Ovary (tissue), 9 donors: Measurements from ENCODE around the gene IGSF9B. TPM values are rescaled to one million over a fixed set of nuclear protein-coding genes. Genes with fewer than 3 reads are reported as not detected.

Experiments used
- DNase-seq, 5 donors: peaks; one replicate each; pipeline ENCODE4 v3.0.0-alpha.2; 2019 to 2020
- H3K27ac ChIP-seq, 2 donors: fragments of 200-600 bp; one replicate each; pipeline versions ENCODE4 v1.5.1 to v1.8.0; 2019 to 2022
- H3K27me3 ChIP-seq: fragments of 200-600 bp; one replicate; pipeline ENCODE4 v1.8.0; 2022
- H3K36me3 ChIP-seq: fragments of 200-600 bp; sonication (generic); one replicate; pipeline ENCODE4 v1.5.1; 2019
- H3K4me1 ChIP-seq: one replicate; pipeline ENCODE4 v1.8.1; 2013; ENCODE audit warnings: mild to moderate bottlenecking, moderate library complexity; ENCODE audit not compliant: insufficient read depth
- H3K4me3 ChIP-seq: fragments of 200-600 bp; sonication (generic); one replicate; pipeline ENCODE4 v1.5.1; 2017
- H3K9me3 ChIP-seq, 2 donors: fragments of 200-600 bp in 1 of 2; sonication (generic) in 1 of 2; one replicate each; pipeline versions ENCODE4 v1.5.1 to v1.8.1; 2013 to 2019; ENCODE audit warnings: mild to moderate bottlenecking in 1 of 2, moderate library complexity in 1 of 2
- CTCF ChIP-seq, 3 donors: fragments of 450-650 bp in 2 of 3; fragments of 200-600 bp in 1 of 3; IDR thresholded peaks; one replicate each; pipeline versions ENCODE4 v1.5.1 to v1.8.0; 2016 to 2022; ENCODE audit warnings: antibody characterized with exemption in 3 of 3, mild to moderate bottlenecking in 1 of 3
- EP300 ChIP-seq: sonication (generic); formaldehyde crosslinking; IDR thresholded peaks from one replicate; pipeline ENCODE4 v1.6.1; 2017; ENCODE audit warnings: antibody characterized with exemption
- POLR2A ChIP-seq: fragments of 450-650 bp; IDR thresholded peaks from one replicate; pipeline ENCODE4 v1.6.1; 2017; ENCODE audit warnings: antibody characterized with exemption, mild to moderate bottlenecking, moderate library complexity
- WGBS, 3 donors: extraction: QIAGEN DNeasy Blood & Tissue Kit in 1 of 3; methylation state at CpG; one replicate each; pipeline versions ENCODE4 v1.1.5 to v1.1.7; 2013 to 2017; 5-methylcytosine and 5-hydroxymethylcytosine counted together
- intact Hi-C, 4 donors: fragments of 100-400 bp; cut with DNase I; formaldehyde crosslinking; loops; one replicate each; pipeline versions ENCODE4 v1.11.0 to v1.15.1; 2022 to 2023
- polyA plus RNA-seq, 2 donors: library from polyadenylated mRNA; stranded (reverse); fragments of 200-250 nt in 1 of 2; fragments of 350-450 nt in 1 of 2; fragmentation: Illumina TruSeq in 1 of 2; extraction: RNeasy Lipid Tissue Mini Kit (QIAGEN cat#74804) in 1 of 2; gene quantifications; one replicate each; pipeline ENCODE4 v1.2.3, GENCODE V29; 2013 to 2014
- total RNA-seq, 7 donors: library from RNA; depleted of rRNA in 2 of 7; stranded (reverse); fragments of >200 nt in 2 of 7; fragmentation: NEBNext Ultra II Directional in 3 of 7; extraction: Animal tissue kit (Norgen Biotek cat#: 25700) in 3 of 7; gene quantifications; one replicate each; pipeline versions ENCODE4 v1.1.0 to v1.2.4, GENCODE V29; 2016 to 2023
- donor health status: DM: no; HTN: no; CAD: no; lungs with moderate emphysema.
- donor health status: DM: no; HTN: no; CAD: no.
- donor health status: Bipolar disorder and iron deficiency.
- donor health status: DM: yes; HTN: yes; CAD: no.
- donor health status: DM: no; HTN: no; CAD: no.
- donor health status: DM: yes; HTN: yes; CAD: no.

IGSF9B gene
- total and polyA plus RNA-seq, 9 donors: 0.48 to 15.4 (median 4.7) TPM

GRCh38 chr11:133921513-133921912 is 35.3 kb downstream of the IGSF9B start:
- Histone ChIP-seq H3K4me1 (no peaks in the 10 kb centered on the region), H3K27ac (no peak overlapping the region), H3K27me3 (no peaks in the 10 kb centered on the region), H3K9me3 (no peaks in the 10 kb centered on the region), H3K4me3 (no peak overlapping the region), H3K36me3 (no peaks in the 10 kb centered on the region)
- TF ChIP-seq CTCF (IDR thresholded peaks at IDR 0.05): no peak
- no peak for TF ChIP-seq POLR2A
- no peak for TF ChIP-seq EP300
- 92 to 95% (median 94%) methylated on average over 10 of the region's 10 CpGs for WGBS, 3 donors
- no peak for DNase-seq
- intact Hi-C loops: loop anchor here in 3 of 4 donors (10.0 kb wide), 1 partner anchor 223 kb away; no protein-coding TSS in a partner anchor

GRCh38 chr11:133921026-133921425 is 35.7 kb downstream of the IGSF9B start:
- Histone ChIP-seq H3K4me3 (no peak overlapping the region), H3K27ac (no peak overlapping the region), H3K4me1 (no peaks in the 10 kb centered on the region), H3K27me3 (no peaks in the 10 kb centered on the region), H3K9me3 (no peaks in the 10 kb centered on the region), H3K36me3 (no peaks in the 10 kb centered on the region)
- TF ChIP-seq CTCF (IDR thresholded peaks at IDR 0.05) (no peak), EP300 (no peak), POLR2A (no peak)
- DNase-seq: no peak
- intact Hi-C loops: loop anchor here in 3 of 4 donors (10.0 kb wide), 1 partner anchor 224 kb away; no protein-coding TSS in a partner anchor
- 94 to 95% (median 95%) methylated on average over 33 of the region's 33 CpGs for WGBS, 3 donors

- H3K4me3 ChIP-seq: no peak overlapping the region
- H3K27me3 ChIP-seq: no peaks in the 10 kb centered on the region
- H3K9me3 ChIP-seq: no peaks in the 10 kb centered on the region
- H3K36me3 ChIP-seq: no peaks in the 10 kb centered on the region
- H3K27ac ChIP-seq: no peak overlapping the region
- intact Hi-C loops: loop anchor here in 3 of 4 donors (10.0 kb wide), 1 partner anchor 224 kb away; no protein-coding TSS in a partner anchor
- 87 to 90% (median 88%) methylated on average over 40 to 47 of the region's 47 CpGs for WGBS, 3 donors
- TF ChIP-seq POLR2A (no peak), CTCF (IDR thresholded peaks at IDR 0.05) (no peak), EP300 (no peak)
- no peaks in the 10 kb centered on the region for H3K4me1 ChIP-seq
- DNase-seq: no peak
Observed at GRCh38 chr11:133920109-133920990, 36.4 kb downstream of the IGSF9B start.

GRCh38 chr11:133919330-133920108 is 37.2 kb downstream of the IGSF9B start:
- 57 to 70% (median 60%) methylated on average over 61 to 66 of the region's 66 CpGs for WGBS, 3 donors
- Histone ChIP-seq H3K9me3 (no peaks in the 10 kb centered on the region), H3K4me3 (no peak overlapping the region), H3K27me3 (no peaks in the 10 kb centered on the region), H3K27ac (no peak overlapping the region), H3K36me3 (no peaks in the 10 kb centered on the region), H3K4me1 (no peaks in the 10 kb centered on the region)
- DNase-seq: no peak
- TF ChIP-seq POLR2A (no peak), EP300 (no peak), CTCF (IDR thresholded peaks at IDR 0.05) (no peak)
- intact Hi-C loops: loop anchor here in 3 of 4 donors (10.0 kb wide), 1 partner anchor 225 kb away; no protein-coding TSS in a partner anchor
